H1 (cell line): ENCODE data around the gene DNTT. TPM values are rescaled to one million over a fixed set of nuclear protein-coding genes. Genes with fewer than 3 reads are reported as not detected.

ENCODE experiments used
- CTCF ChIA-PET: fragments of 300-600 bp; sonication (Branson Sonifier 250); formaldehyde crosslinking; loops from one replicate; lab custom pipeline; 2021; ENCODE audit not compliant: partially characterized antibody; lab: Charles Lee
- POLR2A ChIA-PET: fragments of 300-600 bp; sonication (Branson Sonifier 250); formaldehyde crosslinking; loops from one replicate; lab custom pipeline; 2021; ENCODE audit warnings: inconsistent platforms; ENCODE audit not compliant: partially characterized antibody; lab: Charles Lee
- DNase-seq, 2 experiments: peaks; one replicate each; pipeline versions ENCODE4 v3.0.0 to v3.0.0-alpha.2; 2010 to 2022; ENCODE audit warnings: low spot score in 2 of 2, low read depth in 1 of 2, mixed read lengths in 1 of 2
- FAIRE-seq: peaks from 2 replicates; lab custom pipeline; 2011; peaks lifted over from hg19 to GRCh38; lab: Jason Lieb, UNC
- H2AFZ ChIP-seq: 2 replicates; pipeline ENCODE4 v1.8.1; 2012; ENCODE audit warnings: low read length, inconsistent platforms
- H2AK5ac ChIP-seq: 2 replicates; pipeline ENCODE4 v1.6.1; 2013; ENCODE audit warnings: low read depth, low read length
- H2BK120ac ChIP-seq: replicated peaks from 2 replicates; pipeline ENCODE3; 2013; ENCODE audit warnings: low read depth, low read length, inconsistent platforms
- H2BK12ac ChIP-seq: 2 replicates; pipeline ENCODE4 v1.6.1; 2013; ENCODE audit warnings: low read depth, low read length
- H2BK15ac ChIP-seq: 2 replicates; pipeline ENCODE4 v1.6.1; 2013; ENCODE audit warnings: low read length
- H2BK20ac ChIP-seq: 2 replicates; pipeline ENCODE4 v1.6.1; 2013; ENCODE audit warnings: low read length
- H2BK5ac ChIP-seq: 2 replicates; pipeline ENCODE4 v1.6.1; 2013; ENCODE audit warnings: low read depth, low read length
- H3K14ac ChIP-seq: 2 replicates; pipeline ENCODE4 v1.6.1; 2013; ENCODE audit warnings: inconsistent platforms; ENCODE audit not compliant: insufficient read length
- H3K18ac ChIP-seq: 2 replicates; pipeline ENCODE4 v1.6.1; 2013; ENCODE audit warnings: low read length; ENCODE audit errors: extremely low read depth
- H3K23ac ChIP-seq: 2 replicates; pipeline ENCODE4 v1.6.1; 2013; ENCODE audit warnings: inconsistent platforms; ENCODE audit not compliant: insufficient read length
- H3K23me2 ChIP-seq: 2 replicates; pipeline ENCODE4 v1.6.1; 2013; ENCODE audit warnings: low read depth, low read length
- H3K27ac ChIP-seq: 2 replicates; pipeline ENCODE4 v1.6.1; 2011; ENCODE audit warnings: low read depth, low read length, inconsistent platforms
- H3K27me3 ChIP-seq, 4 experiments: replicated peaks in 1 of 4; 1 replicate in 1 of 4; 2 replicates in 3 of 4; pipeline versions ENCODE4 v1.6.1 to v1.8.1; 2011 to 2013; ENCODE audit warnings: low read length in 3 of 4, mild to moderate bottlenecking in 3 of 4, inconsistent platforms in 2 of 4, mixed read lengths in 2 of 4, moderate library complexity in 1 of 4; ENCODE audit not compliant: control insufficient read depth in 3 of 4, insufficient read depth in 3 of 4; ENCODE audit errors: extremely low read depth in 1 of 4
- H3K36me3 ChIP-seq, 4 experiments: 2 replicates each; pipeline versions ENCODE4 v1.6.1 to v1.8.1; 2011 to 2013; ENCODE audit warnings: mild to moderate bottlenecking in 4 of 4, low read length in 3 of 4, moderate library complexity in 2 of 4, control low read depth in 1 of 4, inconsistent platforms in 1 of 4; ENCODE audit not compliant: insufficient read depth in 4 of 4, control insufficient read depth in 2 of 4
- H3K4ac ChIP-seq: replicated peaks from 2 replicates; pipeline ENCODE3; 2013; ENCODE audit warnings: low read length, low read depth, mixed read lengths, inconsistent platforms; ENCODE audit not compliant: insufficient read length
- H3K4me1 ChIP-seq, 4 experiments: replicated peaks in 1 of 4; 1 replicate in 1 of 4; 2 replicates in 3 of 4; pipeline versions ENCODE4 v1.6.1 to v1.8.1; 2011 to 2013; ENCODE audit warnings: low read length in 3 of 4, inconsistent platforms in 2 of 4, mixed read lengths in 1 of 4; ENCODE audit not compliant: insufficient read depth in 4 of 4, control insufficient read depth in 3 of 4
- H3K4me2 ChIP-seq, 2 experiments: 2 replicates each; pipeline versions ENCODE4 v1.6.1 to v1.8.1; 2011 to 2013; ENCODE audit warnings: low read depth in 2 of 2, low read length in 2 of 2, control low read depth in 1 of 2, inconsistent platforms in 1 of 2, mild to moderate bottlenecking in 1 of 2; ENCODE audit not compliant: insufficient read depth in 1 of 2
- H3K4me3 ChIP-seq, 4 experiments: fragments of 200-600, 300-600 bp in 1 of 4; sonication (generic), shearing (Covaris generic), sonication (Bioruptor Twin) in 1 of 4; 2 replicates each; pipeline versions ENCODE4 v1.5.1 to v1.8.1; 2011 to 2016; ENCODE audit warnings: low read length in 4 of 4, low read depth in 3 of 4, control low read depth in 2 of 4, inconsistent platforms in 2 of 4, mild to moderate bottlenecking in 2 of 4, mixed read lengths in 1 of 4, moderate library complexity in 1 of 4; ENCODE audit not compliant: insufficient read depth in 2 of 4; ENCODE audit errors: extremely low read depth in 1 of 4
- H3K56ac ChIP-seq: replicated peaks from 2 replicates; pipeline ENCODE3; 2013; ENCODE audit warnings: low read depth, mild to moderate bottlenecking, mixed read lengths, low read length, inconsistent platforms; ENCODE audit not compliant: insufficient read length
- H3K79me1 ChIP-seq: 2 replicates; pipeline ENCODE4 v1.6.1; 2013; ENCODE audit warnings: low read depth, low read length, control low read depth
- H3K79me2 ChIP-seq, 2 experiments: 2 replicates each; pipeline versions ENCODE4 v1.6.1 to v1.8.1; 2012 to 2013; ENCODE audit warnings: low read length in 2 of 2, mild to moderate bottlenecking in 2 of 2, inconsistent platforms in 1 of 2; ENCODE audit not compliant: insufficient read depth in 2 of 2, control insufficient read depth in 1 of 2
- H3K9ac ChIP-seq, 4 experiments: replicated peaks in 1 of 4; 1 replicate in 1 of 4; 2 replicates in 3 of 4; pipeline versions ENCODE4 v1.6.1 to v1.8.1; 2011 to 2013; ENCODE audit warnings: low read depth in 3 of 4, low read length in 3 of 4, control low read depth in 2 of 4, mild to moderate bottlenecking in 2 of 4, moderate library complexity in 2 of 4, inconsistent platforms in 1 of 4; ENCODE audit errors: extremely low read depth in 1 of 4
- H3K9me3 ChIP-seq, 2 experiments: 2 replicates each; pipeline versions ENCODE4 v1.6.1 to v1.8.1; 2012 to 2013; ENCODE audit warnings: mild to moderate bottlenecking in 2 of 2, moderate library complexity in 2 of 2, control low read depth in 1 of 2, inconsistent platforms in 1 of 2, low read depth in 1 of 2, low read length in 1 of 2, mixed read lengths in 1 of 2; ENCODE audit not compliant: insufficient read depth in 2 of 2
- H4K20me1 ChIP-seq, 2 experiments: replicated peaks in 1 of 2; 2 replicates each; pipeline versions ENCODE3 to v1.8.1; 2011 to 2013; ENCODE audit warnings: inconsistent platforms in 2 of 2, low read length in 2 of 2, mild to moderate bottlenecking in 1 of 2; ENCODE audit not compliant: insufficient read depth in 2 of 2, control insufficient read depth in 1 of 2
- H4K5ac ChIP-seq: 2 replicates; pipeline ENCODE4 v1.6.1; 2013; ENCODE audit warnings: low read length, low read depth, mixed read lengths, inconsistent platforms; ENCODE audit not compliant: insufficient read length
- H4K8ac ChIP-seq: 2 replicates; pipeline ENCODE4 v1.8.0; 2013; ENCODE audit warnings: mild to moderate bottlenecking, moderate library complexity, low read length, inconsistent platforms; ENCODE audit not compliant: insufficient read depth; ENCODE audit errors: extremely low read depth
- H4K91ac ChIP-seq: replicated peaks from 2 replicates; pipeline ENCODE3; 2013; ENCODE audit warnings: low read length, mixed read lengths, inconsistent platforms; ENCODE audit not compliant: insufficient read length
- CBX5 ChIP-seq: fragments of 300-800, 300-1000 bp; sonication (generic); IDR thresholded peaks from 2 replicates; pipeline ENCODE4 v1.7.1; 2016; ENCODE audit warnings: antibody characterized with exemption, low read length, low read depth
- CEBPB ChIP-seq: IDR thresholded peaks from 2 replicates; pipeline ENCODE4 v1.6.1; 2012; ENCODE audit warnings: low read depth, low read length
- EZH2 ChIP-seq: fragments of 200-600 bp; sonication (generic); IDR thresholded peaks from 2 replicates; pipeline ENCODE4 v1.7.1; 2012; ENCODE audit warnings: low read depth, mild to moderate bottlenecking, moderate library complexity, low read length, inconsistent platforms; ENCODE audit not compliant: severe bottlenecking
- FOSL1 ChIP-seq: IDR thresholded peaks from 2 replicates; pipeline ENCODE4 v1.6.1; 2011; ENCODE audit warnings: mild to moderate bottlenecking, low read depth, low read length, moderate library complexity; ENCODE audit not compliant: insufficient read depth
- HDAC6 ChIP-seq: IDR thresholded peaks from one replicate; pipeline ENCODE4 v1.7.1; 2012; ENCODE audit warnings: low read depth, mild to moderate bottlenecking, inconsistent platforms, low read length, moderate library complexity
- JUN ChIP-seq: IDR thresholded peaks from 2 replicates; pipeline ENCODE4 v1.6.1; 2011; ENCODE audit warnings: low read depth, mild to moderate bottlenecking, improper control_type of control experiment, low read length
- JUND ChIP-seq: IDR thresholded peaks from 2 replicates; pipeline ENCODE4 v1.6.1; 2011; ENCODE audit warnings: mild to moderate bottlenecking, improper control_type of control experiment, low read length
- WGBS, 2 experiments: shearing (Covaris generic) in 1 of 2; methylation state at CpG; one replicate each; pipeline versions ENCODE4 v1.1.6 to v1.1.7; 2013 to 2015; ENCODE audit warnings: low lambda C conversion rate in 2 of 2, mixed read lengths in 2 of 2, inconsistent platforms in 1 of 2, low coverage in 1 of 2, missing lambda C conversion rate in 1 of 2; ENCODE audit not compliant: insufficient replicate concordance in 2 of 2, insufficient coverage in 1 of 2, insufficient read length in 1 of 2; ENCODE audit errors: extremely low coverage in 1 of 2, missing lambda C conversion rate in 1 of 2; 5-methylcytosine and 5-hydroxymethylcytosine counted together
- polyA plus RNA-seq, 7 experiments: library from polyadenylated mRNA; depleted of rRNA in 3 of 7; stranded (reverse) in 5 of 7; unstranded in 2 of 7; fragments of >200 nt in 5 of 7; fragments of 200-250 nt in 2 of 7; gene quantifications; 1 replicate in 5 of 7; 2 replicates in 1 of 7; 4 replicates in 1 of 7; pipeline versions ENCODE4 v1.2.1 to v1.2.3, GENCODE V29; 2011 to 2013; ENCODE audit warnings: missing spikeins in 2 of 7, mixed read lengths in 2 of 7
- total RNA-seq: library from RNA; stranded (reverse); fragmentation: NEBNext Ultra II Directional; extraction: Animal tissue kit (Norgen Biotek cat#: 25700); gene quantifications from 2 replicates; pipeline ENCODE4 v1.2.1, GENCODE V29; 2021

The DNTT gene
- total and polyA plus RNA-seq, 2 of the 8 experiments (the other 6 are each of a cell fraction or from before 2014, with no cell fraction given): not detected

DNA sequence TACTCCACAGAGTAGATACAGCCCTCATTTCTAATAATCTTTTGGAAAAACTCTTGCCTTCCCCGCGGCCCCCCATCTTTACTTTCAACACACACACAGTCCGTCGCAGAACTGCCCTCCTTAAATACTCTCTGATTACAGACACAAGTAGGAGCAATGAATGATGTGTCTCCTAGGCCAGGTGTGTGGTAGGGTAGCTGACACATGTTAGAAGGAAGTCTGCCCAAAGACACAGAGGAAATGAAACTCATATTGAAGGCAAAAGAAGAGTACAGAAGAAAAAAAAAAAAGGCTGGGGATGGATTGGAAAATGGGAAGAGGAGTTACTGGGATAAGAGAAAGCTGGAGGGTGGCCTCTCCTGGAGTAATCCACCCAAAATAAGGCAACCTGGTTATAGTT lies 39.9 kb downstream of the DNTT start:
- H4K91ac ChIP-seq: peak overlapping the region; percentile 70
- no peak overlapping the region for H2AK5ac ChIP-seq
- 98% methylated on average over 4 of the region's 4 CpGs; no CpG with 5 or more reads in 1 of the 2 experiments for WGBS, 2 experiments
- H2BK12ac ChIP-seq: no peak overlapping the region; the same call in 1 of the 2 replicates
- DNase-seq (no peak), FAIRE-seq (no peak)
- H2BK15ac ChIP-seq: no peak overlapping the region
- H2BK120ac ChIP-seq: no peak overlapping the region
- peak overlapping the region; percentile 15; the same call in 1 of the 2 replicates for H2BK5ac ChIP-seq
- no peak overlapping the region for H2AFZ ChIP-seq
- POLR2A ChIA-PET: no interaction called here
- no peak overlapping the region for H3K4me2 ChIP-seq
- H3K9me3 ChIP-seq: peaks cover 10 to 11% of the 10 kb centered on the region in 2 experiments
- no peaks in the 10 kb centered on the region for H3K79me2 ChIP-seq
- no peak overlapping the region; the same call in 1 of the 2 replicates for H2BK20ac ChIP-seq
- H3K4me1 ChIP-seq: peaks cover 0 to 14% (median 9%) of the 10 kb centered on the region in 4 experiments; a peak in 6 of 7 replicates
- H3K79me1 ChIP-seq: no peaks in the 10 kb centered on the region
- no peak overlapping the region for H4K5ac ChIP-seq
- CTCF ChIA-PET: interaction anchor here (1.2 to 1.8 kb wide), 3 partner anchors 10 to 31 kb away, joined by 3 to 4 read pairs (median 3); no protein-coding TSS in a partner anchor
- H4K20me1 ChIP-seq: no peaks in the 10 kb centered on the region
- no peak overlapping the region for H3K9ac ChIP-seq
- H3K4me3 ChIP-seq: no peak overlapping the region
- H3K27me3 ChIP-seq: peaks cover 0 to 1% (median 0%) of the 10 kb centered on the region in 4 experiments; a peak in 1 of 7 replicates
- TF ChIP-seq FOSL1 (no peak), JUND (no peak), EZH2 (no peak), JUN (no peak), HDAC6 (no peak), CEBPB (no peak), CBX5 (no peak)
- no peaks in the 10 kb centered on the region for H3K23me2 ChIP-seq
- no peak overlapping the region for H3K14ac ChIP-seq
- no peak overlapping the region for H3K4ac ChIP-seq
- no peak overlapping the region for H3K27ac ChIP-seq
- no peak overlapping the region for H3K56ac ChIP-seq
- H4K8ac ChIP-seq: no peak overlapping the region
- no peak overlapping the region; the same call in 1 of the 2 replicates for H3K18ac ChIP-seq
- no peak overlapping the region for H3K23ac ChIP-seq
- peaks cover 0 to 3% (median 0%) of the 10 kb centered on the region in 4 experiments; a peak in 1 of 8 replicates for H3K36me3 ChIP-seq
